IPS-NIHi7 (cell line): ENCODE data around the gene RGL2.
"Not testable (repeated sequence)": the region's sequence is repeated elsewhere in the genome, so short reads cannot be mapped to it uniquely, and the experiment has no call there.

Experiments
- DNase-seq: peaks from one replicate; pipeline ENCODE4 v3.0.0; 2012; ENCODE audit warnings: mixed read lengths; ENCODE audit errors: extremely low spot score

The RGL2 gene

GRCh38 chr6:33294086-33294823 lies 4.5 kb downstream of the RGL2 start:
- DNase-seq, result no peak

GRCh38 chr6:33292996-33293682 lies 5.6 kb downstream of the RGL2 start:
- no peak for DNase-seq

DNA sequence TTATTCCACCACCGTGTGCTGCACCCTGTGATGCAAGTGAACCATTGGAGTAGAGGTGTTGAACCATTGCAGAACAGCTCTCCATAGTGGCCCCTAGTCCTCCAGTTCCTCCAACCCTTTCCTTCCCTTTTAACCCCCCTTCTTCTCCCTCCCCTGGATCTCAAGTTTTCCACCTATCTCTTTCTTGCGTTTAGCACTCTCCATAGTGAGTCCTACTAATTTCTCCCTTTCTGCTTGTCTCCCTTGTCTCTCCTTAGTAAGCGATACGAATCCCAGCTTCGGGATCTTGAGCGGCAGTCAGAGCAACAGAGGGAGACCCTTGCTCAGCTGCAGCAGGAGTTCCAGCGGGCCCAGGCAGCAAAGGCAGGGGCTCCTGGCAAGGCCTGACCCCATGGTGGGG lies 8.3 kb downstream of the RGL2 start:
- DNase-seq, result no peak

- DNase-seq, result no peak
Measured at GRCh38 chr6:33289784-33290315, 8.9 kb downstream of the RGL2 start.

DNA sequence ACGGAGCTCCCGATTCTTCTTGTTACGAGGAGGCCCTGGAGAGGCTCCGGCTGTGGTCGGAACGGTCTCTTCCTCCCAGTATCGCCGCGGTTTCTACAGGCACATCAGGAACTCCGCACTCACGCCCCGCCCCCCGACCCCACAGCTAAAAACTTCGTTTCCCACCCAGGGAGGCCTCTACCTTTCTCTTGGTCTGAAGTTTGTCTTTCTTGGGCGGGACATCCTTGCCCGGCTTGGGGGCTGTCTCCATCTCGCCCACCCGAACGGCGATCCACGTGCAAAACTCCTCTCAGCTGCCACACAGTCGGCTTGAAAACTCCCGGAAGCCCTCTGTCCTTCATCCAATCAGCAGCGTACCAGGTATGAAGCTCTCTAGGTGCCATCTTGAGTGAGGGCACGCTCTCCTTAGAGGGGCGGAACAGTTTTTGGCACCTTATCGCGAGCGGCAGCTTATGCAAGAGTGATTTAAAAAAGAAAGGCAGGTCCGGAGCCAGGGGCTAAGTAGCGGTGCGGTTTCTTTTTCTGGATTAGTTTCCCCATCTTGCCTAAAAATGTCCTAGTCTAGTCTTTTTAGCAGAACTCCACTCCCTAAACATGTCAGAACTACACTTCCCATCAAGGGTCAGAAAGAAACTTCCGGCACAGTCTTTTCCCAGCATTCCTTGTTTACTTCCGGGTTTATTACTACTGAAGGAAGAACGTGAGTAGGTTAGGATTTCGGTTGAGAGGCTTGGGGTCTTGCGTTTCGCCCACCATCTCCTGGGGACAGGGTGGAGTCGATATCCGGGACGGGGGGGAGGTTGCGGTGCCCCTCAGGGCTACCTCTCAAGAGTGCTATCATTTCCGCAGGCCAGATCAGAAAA lies 9.6 kb downstream of the RGL2 start, which contains the start of the genes PFDN6 and WDR46:
Gene PFDN6 (plus strand): TSS at position 681 of the 863 bp plus-strand sequence. CDS start 256 bp downstream, outside the sequence.
Gene WDR46 (minus strand): TSS at position 319 of the 863 bp plus-strand sequence. CDS start 69 bp downstream, at position 250.
- peak; percentile 89 for DNase-seq

DNA sequence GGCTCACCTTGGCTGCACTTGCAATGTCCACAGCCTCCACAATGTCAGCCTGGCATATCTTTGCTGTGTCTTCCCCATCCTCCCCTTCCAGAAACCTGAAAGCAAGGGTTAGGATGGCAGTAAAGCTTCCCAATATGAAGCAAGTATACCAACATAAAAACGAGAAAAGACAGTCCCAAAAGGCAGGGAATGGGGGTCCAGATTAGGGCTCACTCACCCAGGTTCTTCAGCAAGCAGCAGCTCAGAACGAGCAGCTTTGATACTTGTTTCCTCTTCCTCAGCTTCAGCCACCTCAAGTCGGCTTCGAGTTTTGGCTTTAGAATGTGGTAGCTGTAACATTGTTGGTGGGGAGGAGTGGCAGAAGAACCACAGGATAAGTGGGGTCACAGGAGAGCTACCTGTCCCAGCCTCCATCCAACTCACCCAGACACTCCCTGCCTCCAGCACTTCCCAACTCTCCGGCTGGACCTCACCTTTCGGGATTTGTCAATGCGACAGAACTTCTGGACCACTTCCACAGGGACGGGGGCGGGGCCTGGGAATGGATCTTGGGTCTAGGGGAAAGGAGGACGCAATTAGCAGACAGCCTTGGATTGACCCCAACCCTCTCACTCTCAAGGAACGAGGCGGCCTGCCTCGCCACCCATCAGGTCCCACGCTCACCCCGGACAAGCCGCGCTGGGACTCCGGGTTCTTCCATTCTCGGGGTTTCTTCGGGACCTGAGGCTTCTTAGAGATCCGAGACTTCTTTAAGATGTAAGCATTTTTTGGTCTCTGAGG lies 10.4 kb downstream of the RGL2 start:
- no peak for DNase-seq

DNA sequence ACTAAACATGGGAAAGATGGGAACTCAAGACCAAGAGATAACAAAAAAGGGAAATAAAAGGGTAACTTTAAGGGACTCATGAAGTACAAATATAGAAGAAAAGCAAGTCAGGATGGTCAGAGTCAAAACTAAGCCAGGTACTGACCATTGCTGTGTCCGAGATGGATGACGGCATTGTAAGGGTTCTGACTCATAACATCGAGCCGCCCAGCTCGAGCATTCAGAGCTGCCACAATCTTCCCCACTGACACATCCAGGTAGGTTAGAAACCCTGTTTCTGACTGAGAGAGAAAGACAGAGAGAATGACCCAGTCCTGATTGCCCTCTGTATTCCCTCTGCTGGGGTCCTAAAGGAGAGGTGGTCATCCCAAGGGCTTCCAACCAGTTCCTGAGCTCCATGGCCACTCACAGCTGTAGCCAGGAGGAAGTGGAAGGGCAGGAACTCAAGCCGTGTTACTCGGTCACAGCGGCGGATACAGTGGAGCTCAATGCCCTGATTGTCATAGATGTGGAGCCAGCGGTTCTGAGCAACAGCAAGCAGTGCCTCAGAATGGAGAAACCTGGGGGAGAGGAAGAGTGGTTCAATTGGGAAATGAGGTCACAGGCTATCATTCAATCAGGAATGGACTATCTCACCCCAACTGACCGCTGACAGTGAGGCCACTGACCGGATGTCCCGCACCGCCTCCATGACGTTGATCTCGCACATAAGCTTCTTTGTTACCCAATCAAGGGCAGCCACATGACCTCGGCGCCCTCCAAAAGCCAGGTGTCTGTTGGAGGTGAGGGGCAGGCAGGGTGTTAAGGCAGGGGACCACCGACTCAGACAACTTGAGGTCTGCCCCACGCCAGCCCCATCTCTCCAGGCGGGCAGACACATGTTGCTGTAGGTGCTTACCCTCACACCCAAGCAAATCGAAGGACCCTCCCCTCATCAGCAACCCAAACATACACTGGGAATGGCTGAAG lies 11.5 kb downstream of the RGL2 start:
- no peak for DNase-seq

DNA sequence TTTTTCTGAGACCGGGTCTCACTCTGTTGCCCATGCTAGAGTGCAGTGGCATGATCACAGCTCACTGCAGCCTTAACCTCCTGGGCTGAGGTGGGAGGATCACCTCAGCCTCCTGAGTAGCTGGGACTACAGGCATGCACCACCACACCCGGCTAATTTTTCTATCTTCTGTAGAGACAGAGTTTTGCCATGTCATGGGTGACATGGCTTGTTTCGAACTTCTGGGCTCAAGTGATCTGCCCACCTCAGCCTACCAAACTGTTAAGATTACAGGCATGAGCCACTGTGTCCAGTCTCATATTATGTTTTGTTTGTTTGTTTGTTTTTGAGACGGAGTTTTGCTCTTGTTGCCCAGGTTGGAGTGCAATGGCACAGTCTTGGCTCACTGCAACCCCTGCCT lies 13.5 kb downstream of the RGL2 start:
- DNase-seq, result not testable (repeated sequence)

DNA sequence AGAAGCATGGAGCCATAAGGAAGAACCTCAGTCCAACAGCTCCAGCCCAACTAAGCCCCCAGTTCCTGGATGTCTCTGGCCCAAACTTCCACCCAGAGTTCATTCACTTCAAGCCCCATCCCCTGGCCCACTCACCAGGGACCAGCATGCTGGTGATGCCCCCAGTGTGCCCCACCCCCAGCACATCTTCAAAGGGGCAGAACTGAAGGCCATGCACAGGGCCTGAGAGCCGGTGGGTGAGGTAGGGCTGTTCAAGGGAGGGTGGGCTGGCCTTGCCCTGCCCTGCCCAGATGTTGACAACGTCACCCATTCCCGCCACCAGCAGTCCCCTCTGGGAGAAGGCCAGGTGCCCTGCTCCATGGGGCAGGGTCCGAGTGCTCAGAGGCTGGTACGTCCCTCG lies 18.2 kb downstream of the RGL2 start:
- DNase-seq, result no peak

- peak; percentile 75 for DNase-seq
Measured at GRCh38 chr6:33279971-33280511, 18.7 kb downstream of the RGL2 start.

GRCh38 chr6:33279257-33279695 lies 19.5 kb downstream of the RGL2 start:
- DNase-seq, result no peak

GRCh38 chr6:33278810-33279209 lies 19.9 kb downstream of the RGL2 start:
- DNase-seq, result no peak

DNA sequence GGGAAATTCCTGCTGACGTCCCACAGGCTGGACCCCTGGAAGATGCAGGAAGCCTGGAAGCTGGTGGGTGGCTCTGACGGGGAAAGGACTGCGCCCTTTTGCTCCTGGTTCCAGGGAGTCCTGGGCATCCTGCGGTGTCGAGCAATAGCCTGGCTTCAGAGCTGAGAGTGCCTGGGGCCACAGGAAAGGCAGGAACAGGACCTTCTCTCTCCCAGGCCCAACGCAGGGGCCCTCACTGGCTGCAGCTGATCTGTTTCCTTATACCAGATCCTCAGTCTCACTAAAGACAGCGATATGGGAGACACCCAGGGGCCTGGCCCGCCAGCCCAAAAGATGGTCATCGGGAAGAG lies 20.4 kb downstream of the RGL2 start:
- no peak for DNase-seq

GRCh38 chr6:33277663-33278391 lies 20.9 kb downstream of the RGL2 start:
- peak; percentile 26 for DNase-seq

GRCh38 chr6:33276864-33277662 lies 21.7 kb downstream of the RGL2 start, which contains the start of gene B3GALT4:
B3GALT4 (plus strand) TSS chr6:33277123; CDS start chr6:33277420, 297 bp downstream.
- DNase-seq, result peak; percentile 89

DNA sequence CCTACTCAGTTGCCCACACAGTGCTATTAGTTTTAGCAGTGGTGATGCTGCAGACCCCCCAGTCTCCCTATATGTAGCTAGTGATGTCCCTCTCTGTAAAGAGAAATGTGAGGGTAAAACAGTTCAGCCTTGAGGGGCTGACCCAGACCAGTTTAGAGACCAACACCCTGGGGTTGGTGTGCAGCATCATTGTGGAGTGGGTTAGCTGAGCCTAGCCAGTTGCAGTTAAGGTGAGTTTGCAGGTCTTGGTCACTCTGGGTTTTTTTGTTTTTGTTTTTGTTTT lies 22.2 kb downstream of the RGL2 start:
- DNase-seq, result no peak

DNA sequence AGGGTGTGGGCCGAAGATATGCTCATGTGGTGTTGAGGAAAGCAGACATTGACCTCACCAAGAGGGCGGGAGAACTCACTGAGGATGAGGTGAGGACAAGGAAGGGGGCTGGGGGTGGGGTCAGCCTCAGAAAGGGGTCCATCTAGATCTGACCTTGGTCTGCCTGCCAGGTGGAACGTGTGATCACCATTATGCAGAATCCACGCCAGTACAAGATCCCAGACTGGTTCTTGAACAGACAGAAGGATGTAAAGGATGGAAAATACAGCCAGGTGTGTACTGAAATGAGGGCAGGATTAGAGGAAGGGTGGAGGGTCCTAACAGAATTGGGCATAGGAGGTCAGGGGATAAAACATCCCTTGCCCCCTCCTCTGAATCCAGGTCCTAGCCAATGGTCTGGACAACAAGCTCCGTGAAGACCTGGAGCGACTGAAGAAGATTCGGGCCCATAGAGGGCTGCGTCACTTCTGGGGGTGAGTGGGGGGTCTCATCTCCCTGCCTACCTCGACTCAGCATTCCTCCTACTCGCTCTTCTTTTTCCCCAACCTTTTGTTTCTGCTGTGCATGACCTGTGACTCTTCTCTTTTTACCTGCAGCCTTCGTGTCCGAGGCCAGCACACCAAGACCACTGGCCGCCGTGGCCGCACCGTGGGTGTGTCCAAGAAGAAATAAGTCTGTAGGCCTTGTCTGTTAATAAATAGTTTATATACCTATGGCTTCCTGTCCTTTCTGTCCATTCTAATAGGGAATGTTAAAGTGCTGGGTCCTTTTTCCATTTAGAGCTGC lies 22.8 kb downstream of the RGL2 start:
- DNase-seq, result not testable (repeated sequence)
